T-helper 2 cell treated with Interferon-gamma antibody and Interleukin-4, amounts not matched to agents 100 ng/mL and 5 ng/mL, for 36 hours (primary cell): ENCODE results near the gene CUL4A. TPM values are rescaled to one million over a fixed set of nuclear protein-coding genes. Genes with fewer than 3 reads are reported as not detected.
"Not testable (repeated sequence)": the region's sequence is repeated elsewhere in the genome, so short reads cannot be mapped to it uniquely, and the experiment has no call there.

Experiments used
- intact Hi-C: fragments of 100-400 bp; cut with micrococcal nuclease; formaldehyde crosslinking; loops from one replicate; pipeline ENCODE4 v1.15.1; 2023
- total RNA-seq: library from RNA; stranded (reverse); gene quantifications from 2 replicates; pipeline ENCODE4 v1.2.3, GENCODE V29; 2022

CUL4A gene
- total RNA-seq, 1 donor from 2014 or later: 97.6 TPM

DNA sequence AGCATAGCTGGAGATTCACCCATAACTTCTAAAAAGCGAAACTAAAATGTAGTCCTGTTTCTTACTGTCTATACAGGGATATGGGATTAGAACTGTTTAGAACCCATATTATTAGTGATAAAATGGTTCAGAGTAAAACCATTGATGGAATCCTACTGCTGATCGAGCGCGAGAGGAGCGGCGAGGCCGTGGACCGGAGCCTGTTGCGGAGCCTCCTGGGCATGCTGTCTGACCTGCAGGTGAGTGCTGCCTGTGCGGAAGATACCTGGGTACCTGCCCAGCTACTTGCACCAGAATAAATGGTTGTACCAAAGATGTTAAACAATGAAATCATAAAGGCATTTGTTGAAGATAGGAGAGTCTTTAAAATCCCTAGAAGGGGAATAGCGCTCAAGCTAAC, 23.7 kb downstream of the CUL4A start:
- intact Hi-C loops: no loop called here

DNA sequence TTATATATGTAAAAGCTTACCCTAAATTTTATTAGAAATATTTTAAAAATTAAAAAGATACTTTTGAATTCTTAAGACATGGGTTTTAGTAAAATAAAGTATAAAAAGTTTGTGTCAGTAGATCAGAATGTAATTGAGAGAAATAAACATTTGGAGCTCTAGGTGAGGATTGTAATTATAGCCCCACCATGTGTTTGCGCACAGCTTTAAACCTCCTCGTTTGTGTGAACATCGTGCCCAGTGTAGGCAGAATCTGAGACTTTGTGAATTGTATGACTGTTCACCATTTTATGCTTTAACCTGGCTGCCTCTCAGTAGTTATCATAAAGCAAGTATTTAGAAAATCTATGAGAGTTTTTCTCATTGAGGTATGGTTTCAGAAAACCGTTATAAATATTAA, 29.1 kb downstream of the CUL4A start:
- intact Hi-C loops: no loop called here

DNA sequence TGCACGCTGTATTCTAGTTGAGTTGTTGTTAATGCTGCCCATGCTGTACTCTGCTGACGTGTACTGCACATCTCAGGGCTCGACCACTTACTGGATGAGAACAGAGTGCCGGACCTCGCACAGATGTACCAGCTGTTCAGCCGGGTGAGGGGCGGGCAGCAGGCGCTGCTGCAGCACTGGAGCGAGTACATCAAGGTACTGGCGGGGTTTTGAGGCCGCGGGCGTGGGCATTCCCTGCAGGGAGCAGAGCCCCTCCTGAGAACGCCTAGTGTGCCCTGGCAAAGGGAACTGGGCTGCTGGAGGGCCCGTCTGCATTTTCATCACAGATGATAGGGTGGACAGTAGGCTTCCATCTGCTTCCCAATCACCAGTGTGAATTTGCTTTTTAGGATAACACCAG, 29.9 kb downstream of the CUL4A start:
- intact Hi-C loops: no loop called here

DNA sequence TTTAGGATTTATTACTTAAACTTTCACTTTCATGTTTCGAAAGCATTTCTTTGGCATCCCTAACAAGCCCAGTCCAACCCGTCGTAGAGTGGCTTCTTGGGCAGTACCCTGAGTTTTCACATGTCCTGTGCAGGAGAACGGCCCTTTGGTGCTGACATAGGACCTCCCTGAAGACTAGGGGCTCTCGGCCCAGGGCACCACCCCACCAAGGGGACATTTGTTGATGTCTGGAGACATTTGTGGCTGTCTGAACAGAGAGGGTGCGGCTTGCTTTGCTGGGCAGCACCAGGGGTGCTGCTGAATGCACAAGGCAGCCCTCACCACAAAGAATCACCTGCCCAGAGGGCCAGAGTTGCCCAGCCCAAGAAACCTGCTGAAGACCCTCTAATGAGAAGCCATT, 30.6 kb downstream of the CUL4A start:
- intact Hi-C loops: no loop called here

- intact Hi-C loops: not testable (repeated sequence)
Observed at GRCh38 chr13:113241623-113242022, 32.2 kb downstream of the CUL4A start.

- intact Hi-C loops: no loop called here
Observed at GRCh38 chr13:113243847-113244246, 34.4 kb downstream of the CUL4A start.

DNA sequence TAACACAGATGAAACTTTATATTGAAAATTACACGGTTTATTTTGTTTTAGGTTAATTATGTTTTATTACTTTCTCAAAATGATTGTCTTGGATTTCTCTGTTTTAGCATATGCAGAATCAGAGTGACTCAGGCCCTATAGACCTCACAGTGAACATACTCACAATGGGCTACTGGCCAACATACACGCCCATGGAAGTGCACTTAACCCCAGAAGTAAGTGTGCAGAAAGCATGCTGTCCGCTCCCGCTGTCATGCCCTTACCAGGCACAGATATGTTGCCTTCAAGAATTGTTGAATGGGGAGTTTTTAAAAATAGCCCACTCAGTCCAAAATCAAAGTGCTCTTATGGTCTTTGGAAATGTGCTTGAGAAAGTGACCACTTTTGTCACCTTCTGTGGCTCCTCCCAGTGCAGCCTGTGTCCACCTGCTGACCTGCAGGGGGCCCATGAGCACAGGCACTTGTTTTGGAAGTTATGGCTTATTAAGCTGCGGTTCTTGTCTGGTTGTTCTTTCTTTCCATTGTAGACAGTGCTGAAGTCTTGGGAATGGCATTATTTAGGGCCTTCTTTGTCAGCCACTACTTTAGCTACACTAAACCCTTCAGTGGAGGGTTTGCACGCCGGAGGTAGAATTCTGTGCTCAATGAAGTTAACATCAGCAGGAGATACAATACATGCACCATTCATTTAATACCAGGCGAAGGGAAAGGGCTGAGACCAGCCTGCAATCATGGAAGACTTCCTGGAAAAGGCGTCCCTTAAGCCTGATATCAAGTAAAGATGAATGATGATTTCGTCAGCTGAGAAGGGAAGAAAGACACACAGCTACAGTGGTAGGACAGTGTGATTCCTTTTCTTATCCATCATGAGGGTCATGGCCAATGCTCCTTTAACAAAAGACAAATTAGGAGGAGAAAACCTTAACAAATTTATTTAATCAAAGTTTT, 36.7 kb downstream of the CUL4A start:
- intact Hi-C loops: no loop called here

DNA sequence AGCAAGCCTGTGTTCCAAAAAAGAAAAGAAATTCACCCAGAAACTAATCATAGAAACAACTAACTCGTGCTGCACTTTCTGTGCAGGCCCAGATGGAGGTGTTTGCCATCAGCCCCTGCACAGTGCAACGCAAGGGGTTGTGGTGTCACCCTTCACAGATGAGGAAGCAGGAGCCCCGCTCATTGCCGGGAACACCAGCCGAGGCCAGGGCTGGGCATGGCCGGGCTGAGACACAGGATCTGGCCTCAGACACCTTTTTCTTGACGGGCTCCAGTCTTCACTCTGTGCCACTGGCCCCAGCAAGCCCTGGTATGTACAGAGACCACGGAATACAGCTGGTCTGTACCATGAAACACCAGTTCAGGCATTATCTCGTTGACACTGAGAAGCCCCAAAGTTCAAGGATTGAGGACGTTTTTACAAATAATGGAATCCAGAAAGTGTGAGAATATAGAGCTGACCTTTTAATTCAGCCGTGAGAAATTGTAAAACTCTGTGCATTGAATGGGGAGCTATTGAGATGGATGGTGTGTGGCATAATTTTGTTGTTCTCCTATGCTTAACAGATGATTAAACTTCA, 43.2 kb downstream of the CUL4A start:
- intact Hi-C loops: no loop called here

GRCh38 chr13:113257908-113258307, 48.5 kb downstream of the CUL4A start:
- intact Hi-C loops: not testable (repeated sequence)

GRCh38 chr13:113258321-113259054, 49.1 kb downstream of the CUL4A start:
- intact Hi-C loops: no loop called here

GRCh38 chr13:113260996-113261395, 51.6 kb downstream of the CUL4A start:
- intact Hi-C loops: no loop called here

GRCh38 chr13:113263016-113263415, 53.6 kb downstream of the CUL4A start:
- intact Hi-C loops: not testable (repeated sequence)

DNA sequence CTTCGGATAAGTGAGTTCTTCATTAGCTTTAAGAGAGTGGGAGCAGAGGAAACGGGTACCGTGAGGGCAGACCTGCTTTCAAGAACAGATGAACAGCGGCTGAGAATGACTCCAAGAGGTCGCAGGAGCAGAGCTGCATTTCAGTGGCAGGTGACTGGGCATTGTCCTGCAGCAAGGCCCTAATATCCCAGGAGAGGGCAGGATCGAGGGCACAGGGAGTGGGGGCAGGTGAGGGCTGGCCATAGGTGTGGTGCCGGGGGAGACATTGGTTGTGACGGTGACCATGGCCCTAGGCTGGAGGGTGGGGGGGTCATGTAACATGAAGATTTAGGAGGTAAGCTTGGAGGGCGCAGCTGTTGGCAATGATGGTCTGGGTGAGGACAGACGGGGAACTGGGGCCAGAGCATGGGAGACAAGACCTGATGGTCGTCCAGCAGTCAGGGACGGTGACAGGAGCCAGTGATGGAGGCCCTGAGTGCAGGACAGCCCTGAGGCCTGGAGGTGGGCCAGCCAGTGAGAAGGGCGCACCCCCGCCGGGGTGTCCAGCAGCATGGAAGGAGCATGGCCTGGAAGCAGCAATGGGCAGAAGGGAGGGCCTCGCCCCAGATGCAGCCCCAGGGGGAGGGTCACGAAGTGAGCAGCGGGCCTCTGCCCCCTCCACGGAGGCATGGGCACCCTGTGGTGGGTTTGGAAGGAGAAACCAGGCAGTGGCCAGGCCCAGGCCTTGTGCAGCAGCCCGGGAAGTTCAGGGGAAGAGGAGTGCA, 58.4 kb downstream of the CUL4A start:
- intact Hi-C loops: no loop called here

GRCh38 chr13:113272031-113272430, 62.6 kb downstream of the CUL4A start:
- intact Hi-C loops: no loop called here

DNA sequence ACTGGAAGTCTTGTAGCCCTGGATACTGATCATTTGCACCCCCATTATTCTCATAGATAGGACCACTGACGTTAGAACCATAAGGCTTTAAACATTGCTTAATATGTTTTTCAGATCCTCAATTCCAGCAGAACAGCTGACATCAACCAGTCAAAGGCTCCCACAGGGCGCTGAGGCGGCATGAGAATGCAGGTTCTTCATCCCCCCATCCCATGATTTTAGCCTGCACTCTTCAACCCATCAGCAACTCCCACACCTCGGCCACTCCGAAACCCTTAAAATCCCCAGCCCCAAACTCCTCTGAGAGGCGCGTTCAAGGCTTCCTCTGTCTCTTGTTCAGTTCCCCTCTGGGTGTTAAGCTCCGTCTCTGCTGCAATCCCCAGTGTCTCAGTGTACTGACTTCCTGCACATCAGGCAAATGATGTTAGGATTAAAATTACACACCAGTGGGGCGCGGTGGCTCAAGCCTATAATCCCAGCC, 63.3 kb downstream of the CUL4A start:
- intact Hi-C loops: no loop called here

DNA sequence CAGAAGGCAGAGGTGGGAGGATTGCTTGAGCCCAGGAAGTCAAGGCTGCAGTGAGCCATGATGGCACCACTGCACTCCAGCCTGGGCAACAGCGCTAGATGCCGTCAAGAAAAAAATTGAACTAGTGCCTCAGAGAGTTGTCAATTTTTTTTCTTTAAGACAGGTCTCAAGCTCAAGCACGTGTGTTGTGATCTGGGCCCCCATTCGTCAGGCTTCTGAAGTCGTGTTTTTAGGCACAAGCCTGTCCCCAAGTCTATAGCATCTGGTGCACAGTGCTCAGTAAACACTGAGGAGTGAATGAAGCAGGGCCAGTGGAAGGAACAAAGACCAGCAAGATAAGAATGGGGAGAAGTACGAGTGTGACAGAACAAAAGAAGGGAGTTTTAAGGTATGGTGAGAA, 63.9 kb downstream of the CUL4A start:
- intact Hi-C loops: no loop called here

GRCh38 chr13:113273851-113274590, 64.6 kb downstream of the CUL4A start:
- intact Hi-C loops: no loop called here

DNA sequence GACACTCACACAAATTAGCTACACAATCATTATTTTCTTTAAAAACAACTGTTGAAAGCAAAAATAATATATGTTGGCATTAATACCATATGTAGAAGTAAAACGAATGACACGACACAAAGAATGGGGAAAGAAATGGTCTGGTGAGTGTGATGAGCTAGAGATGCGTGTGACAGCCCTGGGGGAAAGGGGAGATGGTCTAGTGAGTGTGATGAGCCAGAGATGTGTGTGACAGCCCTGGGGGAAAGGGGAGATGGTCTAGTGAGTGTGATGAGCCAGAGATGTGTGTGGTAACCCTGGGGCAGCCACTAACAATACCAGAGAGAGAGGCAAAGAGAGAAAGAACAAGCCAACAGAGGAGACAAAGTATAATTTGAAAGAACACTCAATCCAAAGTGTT, 65.3 kb downstream of the CUL4A start:
- intact Hi-C loops: loop anchor here (1.0 kb wide), 1 partner anchor 120 kb away; no protein-coding TSS in a partner anchor

DNA sequence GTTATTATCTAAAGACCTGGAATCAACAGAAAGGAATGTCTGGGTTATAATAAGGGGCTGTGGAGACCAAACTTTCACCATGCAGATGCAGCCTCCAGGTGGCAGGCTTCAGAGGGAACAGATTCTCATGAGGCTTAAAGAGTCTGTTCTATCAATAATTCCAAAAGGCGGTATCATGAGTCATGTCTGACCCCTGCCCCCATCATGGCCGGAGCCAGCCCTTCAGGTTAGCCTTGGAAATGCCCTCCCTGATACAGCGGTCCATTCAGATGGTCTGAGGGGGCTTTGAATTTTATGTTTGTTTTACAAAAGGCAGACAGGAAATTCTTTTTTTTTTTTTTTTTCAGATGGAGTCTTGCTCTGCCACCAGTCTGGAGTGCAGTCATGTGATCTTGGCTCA, 66.0 kb downstream of the CUL4A start:
- intact Hi-C loops: loop anchor here (1.0 kb wide), 1 partner anchor 119 kb away; no protein-coding TSS in a partner anchor

DNA sequence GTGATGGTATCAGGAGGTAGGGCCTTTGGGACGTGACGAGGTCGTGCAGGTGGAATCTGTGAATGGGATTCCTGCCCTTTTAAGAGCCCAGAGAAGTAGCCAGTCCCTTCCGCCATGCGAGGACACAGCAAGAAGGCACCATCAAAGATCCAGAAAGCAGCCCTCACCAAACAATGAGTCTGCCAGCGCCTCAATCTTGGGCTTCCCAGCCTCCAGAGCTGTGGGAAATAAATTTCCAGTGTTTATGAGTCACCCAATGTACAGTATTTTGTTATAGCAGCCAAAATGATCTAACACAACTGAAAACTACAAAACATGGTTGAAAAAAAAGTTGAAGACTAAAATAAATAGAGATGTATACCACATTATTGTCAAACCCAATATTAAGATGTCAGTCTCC, 70.7 kb downstream of the CUL4A start:
- intact Hi-C loops: no loop called here
